SJCRH30 (cell line): ENCODE results near the gene ZDHHC18. TPM values are rescaled to one million over a fixed set of nuclear protein-coding genes. Genes with fewer than 3 reads are reported as not detected.
"Not testable (repeated sequence)": the region's sequence is repeated elsewhere in the genome, so short reads cannot be mapped to it uniquely, and the experiment has no call there.

Source experiments
- DNase-seq, 2 experiments: peaks; one replicate each; pipeline ENCODE4 v3.0.0-alpha.2; 2015 to 2020
- H3K27ac ChIP-seq: fragments of 250-450 bp; sonication (Bioruptor Pico); 2 replicates; pipeline ENCODE4 v1.5.1; 2020; ENCODE audit warnings: mild to moderate bottlenecking, moderate library complexity
- H3K27me3 ChIP-seq: fragments of 250-450 bp; sonication (Bioruptor Pico); 2 replicates; pipeline ENCODE4 v1.5.1; 2020; ENCODE audit warnings: mild to moderate bottlenecking, moderate library complexity
- H3K36me3 ChIP-seq: fragments of 250-450 bp; sonication (Bioruptor Pico); 2 replicates; pipeline ENCODE4 v1.5.1; 2020; ENCODE audit warnings: mild to moderate bottlenecking, moderate library complexity
- H3K4me1 ChIP-seq: fragments of 250-450 bp; sonication (Bioruptor Pico); 2 replicates; pipeline ENCODE4 v1.5.1; 2020; ENCODE audit warnings: mild to moderate bottlenecking, moderate library complexity
- H3K4me3 ChIP-seq: fragments of 250-450 bp; sonication (Bioruptor Pico); 2 replicates; pipeline ENCODE4 v1.5.1; 2020; ENCODE audit warnings: mild to moderate bottlenecking, moderate library complexity
- H3K9me3 ChIP-seq: fragments of 250-450 bp; sonication (Bioruptor Pico); replicated peaks from 2 replicates; pipeline ENCODE4 v1.5.1; 2020; ENCODE audit warnings: mild to moderate bottlenecking, moderate library complexity
- total RNA-seq: library from RNA; depleted of rRNA; stranded (reverse); fragments of >200 nt; shearing (Covaris generic); gene quantifications from 2 replicates; pipeline ENCODE4 v1.2.3, GENCODE V29; 2014

The ZDHHC18 gene
- total RNA-seq, 1 experiment from 2014 or later = 31.8 TPM

DNA sequence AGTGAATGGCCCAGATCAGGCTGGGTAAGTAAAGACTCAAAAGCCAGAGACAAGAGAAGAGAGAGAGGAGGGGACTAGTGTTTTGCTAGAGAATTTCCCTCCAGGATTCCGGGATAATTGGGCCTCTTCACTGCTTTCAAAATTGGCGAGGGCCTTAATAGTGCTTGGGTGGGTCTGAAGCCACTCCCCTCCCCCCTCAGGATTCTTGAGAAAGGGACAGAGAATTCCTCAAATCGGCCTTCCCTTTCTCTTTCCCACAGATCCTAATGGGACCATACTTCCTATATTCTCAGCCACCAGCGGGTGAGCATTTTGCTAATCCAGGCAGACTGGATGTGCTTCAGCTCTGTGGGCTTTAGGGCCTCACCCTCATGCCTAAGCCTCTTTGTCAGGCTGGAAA lies 48.4 kb downstream of the ZDHHC18 start:
- no peaks in the 10 kb centered on the region for H3K27me3 ChIP-seq
- peaks cover 29% of the 10 kb centered on the region for H3K36me3 ChIP-seq
- no peak overlapping the region for H3K27ac ChIP-seq
- no peaks in the 10 kb centered on the region for H3K4me1 ChIP-seq
- DNase-seq = no peak
- H3K9me3 ChIP-seq = no peaks in the 10 kb centered on the region
- H3K4me3 ChIP-seq = no peak overlapping the region

DNA sequence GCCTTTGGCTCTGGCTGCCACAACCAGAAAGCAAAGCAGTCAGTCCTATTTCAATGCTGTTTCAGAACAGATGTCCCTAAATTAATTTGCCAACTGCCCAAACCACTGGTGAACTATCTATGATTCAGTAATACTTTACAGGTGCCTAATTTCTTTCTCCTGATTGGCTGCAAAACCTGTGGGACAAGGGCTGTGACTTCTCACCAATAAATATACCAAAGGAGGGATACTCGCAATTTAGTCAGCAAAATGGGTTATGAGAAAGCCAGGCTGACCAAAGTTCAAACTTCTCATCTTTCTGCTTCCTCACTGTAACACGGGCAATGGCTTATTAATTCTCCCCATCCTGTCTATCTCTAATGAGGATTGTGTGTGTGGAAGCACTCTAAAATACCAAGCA lies 50.8 kb downstream of the ZDHHC18 start:
- no peaks in the 10 kb centered on the region for H3K4me1 ChIP-seq
- H3K36me3 ChIP-seq = peaks cover 44% of the 10 kb centered on the region
- H3K27me3 ChIP-seq = no peaks in the 10 kb centered on the region
- no peaks in the 10 kb centered on the region for H3K9me3 ChIP-seq
- H3K4me3 ChIP-seq = no peak overlapping the region
- no peak for DNase-seq
- H3K27ac ChIP-seq = no peak overlapping the region

DNA sequence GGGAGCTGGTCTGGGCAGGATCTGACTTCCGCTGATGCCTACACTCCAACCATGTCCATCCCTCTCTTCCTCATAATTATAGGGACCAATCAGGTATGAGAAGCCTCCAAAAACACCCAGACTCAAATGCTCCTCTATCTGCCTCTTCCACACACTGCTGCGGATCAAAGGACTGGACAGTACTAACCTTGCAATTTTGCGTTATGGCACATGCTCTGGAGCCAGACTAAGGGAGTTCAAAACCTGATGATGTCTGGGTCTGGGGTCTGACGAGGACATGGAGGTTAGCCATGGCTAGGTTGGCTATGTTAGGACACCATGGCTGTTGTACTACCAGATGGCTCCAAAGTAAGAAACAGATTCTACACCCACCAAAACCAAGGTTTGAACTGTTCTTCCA lies 53.3 kb downstream of the ZDHHC18 start:
- Histone ChIP-seq H3K27me3 (no peaks in the 10 kb centered on the region), H3K4me3 (no peak overlapping the region), H3K36me3 (peaks cover 65% of the 10 kb centered on the region), H3K27ac (no peak overlapping the region), H3K4me1 (no peaks in the 10 kb centered on the region), H3K9me3 (no peaks in the 10 kb centered on the region)
- no peak for DNase-seq

DNA sequence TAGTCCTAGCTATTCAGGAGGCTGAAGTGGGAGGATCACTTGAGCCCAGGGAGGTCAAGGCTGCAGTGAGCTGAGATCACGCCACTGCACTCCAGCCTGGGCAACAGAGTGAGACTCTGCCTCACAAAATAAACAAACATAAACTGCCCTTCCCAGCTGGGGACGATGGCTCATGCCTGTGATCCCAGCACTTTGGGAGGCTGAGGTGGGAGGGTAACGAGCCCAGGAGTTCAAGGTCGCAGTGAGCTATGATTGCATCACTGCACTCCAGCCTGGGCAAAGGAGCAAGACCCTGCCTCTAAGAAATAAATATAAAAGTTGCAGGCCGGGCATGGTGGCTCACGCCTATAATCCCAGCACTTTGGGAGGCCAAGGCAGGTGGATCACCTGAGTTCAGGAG lies 55.1 kb downstream of the ZDHHC18 start:
- DNase-seq, H3K27me3 ChIP-seq, H3K9me3 ChIP-seq, H3K27ac ChIP-seq, H3K4me3 ChIP-seq, H3K4me1 ChIP-seq: not testable (repeated sequence)
- H3K36me3 ChIP-seq = peaks cover 76% of the 10 kb centered on the region

DNA sequence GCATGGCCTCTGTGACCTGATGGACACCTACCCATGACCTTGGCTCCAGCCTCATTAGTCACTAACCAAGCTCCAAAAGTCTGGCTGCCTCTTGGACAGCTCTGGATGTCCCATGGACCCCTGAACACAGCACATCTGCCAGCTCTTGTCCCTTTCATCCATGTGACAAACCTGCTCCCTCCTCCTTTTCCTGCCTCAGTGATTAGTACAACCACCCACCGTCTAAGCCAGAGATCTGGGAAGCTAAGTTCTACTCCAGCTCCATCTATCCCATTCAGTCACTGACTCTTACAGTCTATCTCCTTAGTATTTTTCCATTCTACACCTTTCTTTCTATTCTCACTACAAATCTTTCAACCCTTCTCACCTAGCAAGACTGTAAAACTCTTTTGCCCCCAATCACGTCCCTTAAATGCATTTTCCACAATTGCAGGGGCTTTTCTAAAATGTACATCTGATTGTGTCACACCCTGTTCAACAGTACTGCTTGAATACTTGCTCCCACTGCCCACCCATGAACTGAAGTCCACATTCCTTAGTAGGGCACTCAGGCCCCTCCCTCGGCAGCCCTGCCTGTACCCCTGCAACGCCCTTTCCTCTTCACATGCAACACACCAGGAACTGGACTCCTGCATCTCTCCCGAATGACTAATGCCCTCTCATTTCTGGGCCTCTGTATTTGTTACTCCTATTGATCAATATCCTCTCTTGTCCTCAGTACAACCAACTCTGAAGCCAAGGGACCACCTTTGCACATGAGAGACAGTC lies 56.4 kb downstream of the ZDHHC18 start:
- no peaks in the 10 kb centered on the region for H3K27me3 ChIP-seq
- H3K36me3 ChIP-seq = peaks cover 71% of the 10 kb centered on the region
- DNase-seq = no peak
- H3K4me3 ChIP-seq = no peak overlapping the region
- no peaks in the 10 kb centered on the region for H3K9me3 ChIP-seq
- no peaks in the 10 kb centered on the region for H3K4me1 ChIP-seq
- no peak overlapping the region for H3K27ac ChIP-seq

DNA sequence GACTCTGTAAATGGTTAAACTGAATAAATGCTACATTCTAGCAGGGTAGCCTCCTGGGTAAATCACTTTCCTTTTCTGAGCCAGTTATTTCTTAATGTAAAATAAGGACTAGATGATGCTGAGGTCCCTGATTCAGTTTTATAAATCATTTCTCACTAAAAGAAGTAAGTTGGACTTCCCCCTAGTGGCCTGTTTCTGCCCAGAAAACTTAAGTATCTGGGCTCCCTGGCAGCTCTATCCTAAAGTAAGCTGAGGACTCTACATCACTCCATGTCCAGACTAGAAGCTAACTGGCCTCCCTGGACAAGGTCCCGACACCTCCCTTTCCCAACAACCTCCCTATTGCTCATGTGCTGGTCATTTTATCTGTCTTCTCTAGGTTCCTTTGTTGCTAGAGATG lies 60.6 kb downstream of the ZDHHC18 start:
- no peak overlapping the region for H3K4me3 ChIP-seq
- H3K36me3 ChIP-seq = peaks cover 53% of the 10 kb centered on the region
- H3K4me1 ChIP-seq = peaks cover 7% of the 10 kb centered on the region; the same call in 1 of the 2 replicates
- no peaks in the 10 kb centered on the region for H3K27me3 ChIP-seq
- no peaks in the 10 kb centered on the region for H3K9me3 ChIP-seq
- no peak overlapping the region for H3K27ac ChIP-seq
- peak in 1 of 2 experiments; percentile 38 for DNase-seq

DNA sequence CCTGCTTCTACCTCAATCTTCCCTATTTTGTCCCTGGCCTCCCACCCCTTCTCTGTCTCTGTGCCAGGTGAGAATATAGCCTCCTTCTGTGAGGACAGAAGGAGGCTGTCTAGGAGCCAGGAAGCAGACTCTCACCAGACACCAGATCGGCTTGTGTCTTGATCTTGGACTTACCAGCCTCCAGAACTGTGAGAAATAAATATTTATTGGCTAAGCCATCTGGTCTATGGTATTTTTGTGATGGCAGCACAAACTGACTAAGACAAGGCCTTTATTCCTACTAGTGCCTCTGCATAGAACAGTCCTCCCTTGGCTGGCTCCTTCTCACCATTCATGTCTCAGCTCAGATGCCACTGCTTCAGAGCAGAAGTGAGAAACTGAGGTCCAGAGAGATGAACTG lies 61.7 kb downstream of the ZDHHC18 start:
- Histone ChIP-seq H3K9me3 (no peaks in the 10 kb centered on the region), H3K27ac (no peak overlapping the region), H3K36me3 (peaks cover 52% of the 10 kb centered on the region), H3K27me3 (no peaks in the 10 kb centered on the region), H3K4me3 (no peak overlapping the region), H3K4me1 (peaks cover 7% of the 10 kb centered on the region; the same call in 1 of the 2 replicates)
- DNase-seq = no peak

DNA sequence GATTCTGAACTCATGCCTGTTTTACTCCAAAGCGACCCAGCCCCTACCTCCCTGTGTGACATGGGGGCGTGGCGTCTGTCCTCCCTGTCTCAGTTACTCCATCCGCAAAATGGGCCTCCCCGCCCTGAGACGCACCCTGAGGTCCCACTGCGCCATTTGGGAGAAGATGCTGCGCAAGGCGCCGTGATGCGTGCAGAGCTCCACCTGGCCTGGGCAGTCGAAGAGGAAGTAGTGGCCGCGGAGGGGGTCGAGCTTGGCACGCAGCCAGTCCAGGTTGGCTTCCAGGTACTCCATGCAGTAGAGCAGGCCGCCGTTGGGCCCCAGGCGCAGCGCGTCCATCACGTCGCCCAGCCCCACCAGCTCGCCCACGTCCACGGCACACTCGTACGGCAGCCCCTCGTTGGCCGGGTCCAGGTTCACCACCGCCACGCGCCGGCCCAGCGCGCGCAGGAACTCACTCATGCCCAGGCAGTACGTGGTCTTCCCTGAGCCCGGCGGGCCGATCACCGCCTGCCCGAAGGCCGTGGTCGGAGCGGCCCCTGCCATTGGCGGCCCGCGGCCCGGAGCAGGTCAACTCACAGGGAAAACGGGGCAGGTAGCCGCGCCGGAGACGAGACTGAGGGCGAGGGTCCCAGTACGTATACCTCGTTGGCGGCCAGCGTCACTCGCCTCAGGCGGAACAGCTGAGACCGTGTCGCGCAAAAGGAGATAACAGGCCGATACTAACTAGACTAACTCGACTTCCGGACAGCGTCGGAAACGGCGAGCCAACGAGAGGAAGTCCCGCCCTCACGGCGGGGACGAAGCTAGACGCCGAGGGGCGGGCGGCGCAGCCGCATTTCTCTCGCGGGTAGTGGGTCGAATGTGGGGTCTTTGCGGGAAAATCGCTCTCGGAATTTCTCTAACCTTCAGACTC lies 63.3 kb downstream of the ZDHHC18 start, which contains the start of gene GPN2:
Gene GPN2 (minus strand): TSS at position 733 of the 916 bp plus-strand sequence. CDS start 187 bp downstream, at position 546.
- peaks cover 7% of the 10 kb centered on the region; the same call in 1 of the 2 replicates for H3K4me1 ChIP-seq
- H3K36me3 ChIP-seq = peaks cover 49% of the 10 kb centered on the region
- peak; percentile 87 to 91 for DNase-seq
- H3K27me3 ChIP-seq = no peaks in the 10 kb centered on the region
- no peaks in the 10 kb centered on the region for H3K9me3 ChIP-seq
- H3K27ac ChIP-seq = peak within 1 kb of the TSS; percentile 90
- peak within 1 kb of the TSS; percentile 88 for H3K4me3 ChIP-seq

DNA sequence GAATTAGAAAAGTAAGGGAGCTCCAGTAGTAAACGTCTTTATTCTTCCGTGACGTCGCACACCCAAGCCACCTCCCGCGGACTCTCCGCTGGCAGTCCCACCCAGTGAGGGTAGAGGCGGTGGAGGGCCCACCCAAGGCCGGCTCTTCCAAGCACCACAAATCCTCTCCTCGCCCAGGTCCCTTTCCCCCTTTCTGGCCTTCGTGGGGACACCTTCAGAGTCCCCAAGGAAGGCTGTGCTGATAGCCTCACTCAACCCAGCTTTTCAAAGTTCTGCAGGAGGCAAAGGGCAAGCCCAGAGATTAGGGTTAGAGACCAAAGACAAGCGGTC lies 63.9 kb downstream of the ZDHHC18 start:
- DNase-seq = no peak
- Histone ChIP-seq H3K4me1 (peaks cover 7% of the 10 kb centered on the region; the same call in 1 of the 2 replicates), H3K4me3 (peak overlapping the region; percentile 88), H3K9me3 (no peaks in the 10 kb centered on the region), H3K36me3 (peaks cover 47% of the 10 kb centered on the region), H3K27me3 (no peaks in the 10 kb centered on the region), H3K27ac (peak overlapping the region; percentile 90)

DNA sequence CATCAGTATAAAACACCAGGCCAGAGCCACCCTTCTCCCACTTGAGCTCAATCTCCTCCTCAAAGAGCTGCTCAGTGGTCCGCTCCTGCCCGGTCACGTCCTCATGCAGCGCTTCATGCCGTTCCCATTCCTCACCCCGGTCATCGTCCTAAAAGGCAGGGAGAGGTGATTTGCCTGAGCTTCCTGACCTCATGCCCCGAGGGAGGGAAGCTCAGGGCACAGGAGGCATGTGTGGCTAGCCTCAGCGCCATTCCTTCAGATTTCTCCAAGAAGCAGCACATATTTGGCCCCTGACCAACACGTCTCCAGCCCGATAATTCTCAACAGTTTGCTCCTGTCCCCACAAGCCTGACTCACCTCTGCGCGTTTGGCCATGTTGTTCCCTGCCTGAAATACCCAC lies 67.8 kb downstream of the ZDHHC18 start:
- H3K36me3 ChIP-seq = peaks cover 29% of the 10 kb centered on the region
- H3K27ac ChIP-seq = no peak overlapping the region
- H3K4me3 ChIP-seq = no peak overlapping the region
- peaks cover 8% of the 10 kb centered on the region; the same call in 1 of the 2 replicates for H3K4me1 ChIP-seq
- no peaks in the 10 kb centered on the region for H3K9me3 ChIP-seq
- DNase-seq = no peak
- H3K27me3 ChIP-seq = no peaks in the 10 kb centered on the region

DNA sequence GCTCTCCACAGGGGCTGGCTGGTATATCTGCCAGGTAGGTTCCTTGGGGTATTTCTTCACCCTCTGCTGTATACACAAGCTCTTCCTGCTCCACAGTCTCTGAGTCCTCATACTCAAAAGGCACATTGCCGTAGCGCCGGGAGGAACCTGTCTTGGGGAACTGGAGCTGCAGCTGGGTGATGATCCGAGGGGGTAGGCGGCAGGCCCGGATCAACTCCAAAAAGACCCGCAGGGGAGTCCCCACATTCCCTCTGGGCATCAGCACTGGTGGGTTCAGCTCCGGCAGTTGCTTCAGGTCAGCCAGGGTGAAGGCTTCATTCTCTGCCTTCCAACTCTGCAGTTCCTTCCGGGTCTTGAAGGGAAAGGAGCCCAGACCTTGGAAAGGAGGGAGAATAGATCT lies 70.9 kb downstream of the ZDHHC18 start:
- Histone ChIP-seq H3K9me3 (no peaks in the 10 kb centered on the region), H3K4me3 (no peak overlapping the region), H3K27me3 (no peaks in the 10 kb centered on the region), H3K36me3 (peaks cover 25% of the 10 kb centered on the region), H3K27ac (no peak overlapping the region), H3K4me1 (peaks cover 11% of the 10 kb centered on the region)
- DNase-seq = no peak

DNA sequence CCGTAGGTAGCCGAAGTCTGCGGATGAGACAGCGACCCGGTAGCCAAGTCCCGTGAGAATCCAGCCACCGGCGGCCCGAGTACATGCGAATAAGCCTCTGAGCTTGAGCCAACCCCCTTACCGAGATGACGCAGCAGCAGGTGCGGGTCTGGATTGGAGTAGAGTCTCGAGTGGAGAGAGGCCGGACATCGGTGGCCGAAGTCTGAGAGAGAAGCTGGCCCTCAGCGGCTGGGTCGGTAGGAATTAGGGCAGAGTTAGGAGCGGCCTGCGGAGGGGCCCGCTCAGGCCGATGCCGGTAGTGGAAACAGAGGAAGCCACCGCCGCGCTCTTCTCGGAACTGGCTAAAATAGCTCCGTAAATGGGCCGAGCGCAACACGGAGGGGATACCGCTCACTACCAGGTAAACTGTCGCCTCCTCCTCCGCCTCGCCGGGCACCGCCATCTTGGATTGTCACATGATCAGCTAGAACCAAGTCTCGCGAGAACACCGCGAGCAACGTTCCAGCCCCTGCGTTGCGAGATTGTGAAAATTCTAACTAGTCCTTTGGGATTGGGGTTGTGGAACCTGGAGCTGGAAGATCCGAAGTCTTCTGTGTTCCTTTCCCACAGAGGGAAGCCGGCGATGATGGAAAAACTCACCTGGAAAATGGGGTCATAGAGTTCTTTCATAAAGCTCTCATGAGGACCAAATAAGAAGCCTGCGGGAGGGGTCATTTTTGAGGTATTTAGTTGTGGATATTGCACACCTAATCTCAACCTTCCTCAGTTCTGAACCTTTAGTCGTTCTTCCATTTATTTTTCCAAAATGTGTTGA lies 73.7 kb downstream of the ZDHHC18 start, which contains the start of gene GPATCH3:
Gene GPATCH3 (minus strand): TSS at position 467 of the 814 bp plus-strand sequence. CDS start 25 bp downstream, at position 442.
- Histone ChIP-seq H3K27ac (peak within 1 kb of the TSS; percentile 72), H3K36me3 (0 out of 2 replicates have a peak, but pooled peaks cover 7% of the 10 kb centered on the region), H3K4me1 (peaks cover 11% of the 10 kb centered on the region), H3K9me3 (no peaks in the 10 kb centered on the region), H3K4me3 (peak within 1 kb of the TSS; percentile 95), H3K27me3 (no peaks in the 10 kb centered on the region)
- DNase-seq = peak; percentile 95 to 98

DNA sequence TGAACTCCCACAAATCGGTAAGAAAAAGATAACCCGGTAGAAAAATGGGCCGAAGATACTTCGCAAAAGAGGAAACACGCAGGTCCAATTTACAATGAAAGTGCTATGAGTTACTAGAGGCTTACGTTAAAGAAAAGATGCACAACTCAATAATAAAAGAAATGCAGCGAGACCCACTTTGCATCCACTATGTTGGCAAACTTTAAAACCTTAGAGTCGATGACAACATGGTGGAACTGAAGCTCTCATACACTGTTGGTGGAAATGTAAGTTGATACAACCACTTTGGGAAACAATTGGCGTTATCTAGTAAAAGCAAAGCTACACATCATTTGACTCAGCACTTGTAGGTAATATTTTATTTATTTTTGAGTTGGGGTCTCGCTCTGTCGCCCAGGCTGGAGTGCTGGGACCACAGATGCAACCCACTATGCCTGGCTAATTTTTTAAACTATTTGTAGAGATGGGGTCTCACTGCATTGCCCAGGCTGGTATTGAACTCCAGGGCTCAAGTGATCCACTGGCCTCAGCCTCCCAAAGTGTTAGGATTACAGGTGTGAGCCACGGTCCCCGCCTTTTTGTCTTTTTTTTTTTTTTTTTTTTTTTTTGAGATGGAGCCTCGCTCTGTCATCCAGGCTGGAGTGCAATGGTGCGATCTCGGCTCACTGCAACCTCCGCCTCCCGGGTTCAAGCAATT lies 74.5 kb downstream of the ZDHHC18 start:
- Histone ChIP-seq H3K27ac (peak overlapping the region; percentile 72), H3K4me3 (peak overlapping the region; percentile 95), H3K4me1 (peaks cover 11% of the 10 kb centered on the region), H3K36me3 (0 out of 2 replicates have a peak, but pooled peaks cover 3% of the 10 kb centered on the region), H3K27me3 (no peaks in the 10 kb centered on the region), H3K9me3 (no peaks in the 10 kb centered on the region)
- no peak for DNase-seq
